Measurements from ENCODE around the gene CRTAC1. TPM values are rescaled to one million over a fixed set of nuclear protein-coding genes. Genes with fewer than 3 reads are reported as not detected.

Gene CRTAC1
- total RNA-seq, 1 experiment from 2014 or later: not detected

DNA sequence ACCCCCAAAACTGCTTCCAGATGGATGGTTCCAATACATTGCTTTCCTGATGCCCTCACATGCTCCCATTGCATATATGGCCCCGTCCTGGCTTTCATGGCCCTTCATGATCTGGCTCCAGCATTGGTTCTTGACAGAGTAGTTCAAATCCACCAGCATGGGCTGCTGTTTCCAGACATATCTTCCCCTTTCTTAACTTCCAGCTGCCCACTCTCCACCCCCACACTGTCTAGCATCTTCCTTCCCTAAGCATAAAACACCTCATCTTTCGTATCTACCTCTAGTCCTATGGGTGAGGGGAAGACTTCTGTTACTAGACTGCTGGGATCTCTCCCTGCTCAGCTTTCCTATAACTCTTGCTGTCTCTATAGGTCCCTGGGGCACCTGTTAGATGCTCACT, 194.0 kb downstream of the CRTAC1 start:
- BruUV-seq (replicated peaks): no TSS peak
- CTCF ChIA-PET: no interaction called here
- no peak for DNase-seq (ENCODE audit: low spot score)
- Histone ChIP-seq H3K27ac (ENCODE audit: low read depth, low read length, poor library complexity, severe bottlenecking) (no peak overlapping the region), H3K4me3 (ENCODE audit: low read depth, low read length, poor library complexity, severe bottlenecking) (no peak overlapping the region), H3K4me1 (ENCODE audit: insufficient read depth, low read length, poor library complexity, severe bottlenecking) (no peaks in the 10 kb centered on the region), H3K27me3 (replicated peaks; ENCODE audit: insufficient read depth, low read depth, low read length, poor library complexity) (peaks cover 3% of the 10 kb centered on the region), H3K9me3 (ENCODE audit: low read depth, low read length, poor library complexity, severe bottlenecking) (no peaks in the 10 kb centered on the region), H3K36me3 (ENCODE audit: insufficient read depth, low read length, poor library complexity, severe bottlenecking) (no peaks in the 10 kb centered on the region)
- TF ChIP-seq EZH2 (IDR thresholded peaks at IDR 0.05; ENCODE audit: borderline replicate concordance, low read depth, low read length, poor library complexity, severe bottlenecking): no peak
- TF ChIP-seq, protein P1, sequence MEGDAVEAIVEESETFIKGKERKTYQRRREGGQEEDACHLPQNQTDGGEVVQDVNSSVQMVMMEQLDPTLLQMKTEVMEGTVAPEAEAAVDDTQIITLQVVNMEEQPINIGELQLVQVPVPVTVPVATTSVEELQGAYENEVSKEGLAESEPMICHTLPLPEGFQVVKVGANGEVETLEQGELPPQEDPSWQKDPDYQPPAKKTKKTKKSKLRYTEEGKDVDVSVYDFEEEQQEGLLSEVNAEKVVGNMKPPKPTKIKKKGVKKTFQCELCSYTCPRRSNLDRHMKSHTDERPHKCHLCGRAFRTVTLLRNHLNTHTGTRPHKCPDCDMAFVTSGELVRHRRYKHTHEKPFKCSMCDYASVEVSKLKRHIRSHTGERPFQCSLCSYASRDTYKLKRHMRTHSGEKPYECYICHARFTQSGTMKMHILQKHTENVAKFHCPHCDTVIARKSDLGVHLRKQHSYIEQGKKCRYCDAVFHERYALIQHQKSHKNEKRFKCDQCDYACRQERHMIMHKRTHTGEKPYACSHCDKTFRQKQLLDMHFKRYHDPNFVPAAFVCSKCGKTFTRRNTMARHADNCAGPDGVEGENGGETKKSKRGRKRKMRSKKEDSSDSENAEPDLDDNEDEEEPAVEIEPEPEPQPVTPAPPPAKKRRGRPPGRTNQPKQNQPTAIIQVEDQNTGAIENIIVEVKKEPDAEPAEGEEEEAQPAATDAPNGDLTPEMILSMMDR (conservative IDR thresholded peaks at IDR 0.05; ENCODE audit: low read depth, low read length): no peak
- intact Hi-C loops (cut with micrococcal nuclease; ENCODE audit: unreplicated experiment): no loop called here
- POLR2A ChIA-PET (ENCODE audit: low non-redundant PET): no interaction called here

DNA sequence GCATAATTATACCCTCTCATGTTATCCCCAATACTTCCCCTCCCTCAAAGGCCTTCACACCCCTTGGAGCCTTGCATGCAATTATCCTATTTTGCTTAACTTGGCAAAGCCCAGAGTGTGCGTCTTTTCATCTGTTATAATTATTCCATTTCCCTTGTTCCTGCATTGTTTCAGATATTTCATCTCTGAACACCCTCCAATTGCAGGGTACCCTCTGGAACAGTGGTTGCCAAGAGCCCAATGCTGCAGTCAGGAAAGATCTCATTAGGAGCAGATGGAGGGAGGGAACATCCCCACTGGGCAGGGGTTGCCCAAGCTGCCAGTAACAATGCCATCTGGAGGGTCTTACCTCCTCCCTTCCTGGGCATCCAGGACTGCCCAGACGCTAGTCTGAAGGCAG, 199.2 kb downstream of the CRTAC1 start:
- Histone ChIP-seq H3K27me3 (replicated peaks; ENCODE audit: insufficient read depth, low read depth, low read length, poor library complexity) (peaks cover 3% of the 10 kb centered on the region), H3K36me3 (ENCODE audit: insufficient read depth, low read length, poor library complexity, severe bottlenecking) (no peaks in the 10 kb centered on the region), H3K4me3 (ENCODE audit: low read depth, low read length, poor library complexity, severe bottlenecking) (no peak overlapping the region), H3K9me3 (ENCODE audit: low read depth, low read length, poor library complexity, severe bottlenecking) (no peaks in the 10 kb centered on the region), H3K4me1 (ENCODE audit: insufficient read depth, low read length, poor library complexity, severe bottlenecking) (no peaks in the 10 kb centered on the region), H3K27ac (ENCODE audit: low read depth, low read length, poor library complexity, severe bottlenecking) (no peak overlapping the region)
- BruUV-seq (replicated peaks): no TSS peak
- no peak for DNase-seq (ENCODE audit: low spot score)
- TF ChIP-seq, protein P1 (conservative IDR thresholded peaks at IDR 0.05; ENCODE audit: low read depth, low read length): no peak
- TF ChIP-seq EZH2 (IDR thresholded peaks at IDR 0.05; ENCODE audit: borderline replicate concordance, low read depth, low read length, poor library complexity, severe bottlenecking): no peak
- CTCF ChIA-PET: no interaction called here
- POLR2A ChIA-PET (ENCODE audit: low non-redundant PET): no interaction called here
- intact Hi-C loops (cut with micrococcal nuclease; ENCODE audit: unreplicated experiment): no loop called here

DNA sequence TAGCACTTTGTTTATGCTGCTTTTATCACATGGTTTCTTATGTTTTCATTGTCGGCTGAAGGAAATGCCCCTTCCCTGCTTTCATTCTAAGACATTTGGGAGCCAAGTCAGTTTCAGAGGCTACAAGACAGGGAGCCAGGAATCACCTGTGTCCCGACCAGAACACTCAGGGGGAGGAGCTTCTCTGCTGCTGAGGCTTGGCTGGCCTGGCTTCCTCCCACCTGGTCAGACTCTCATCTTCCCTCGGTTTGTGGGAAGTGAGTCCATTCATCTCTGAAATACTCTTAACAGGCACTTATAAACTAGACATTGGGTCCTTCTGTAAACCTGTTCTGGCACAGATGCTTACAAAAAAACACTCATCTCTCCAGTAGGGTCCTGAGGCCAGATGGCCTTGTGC, 200.4 kb downstream of the CRTAC1 start:
- intact Hi-C loops (cut with micrococcal nuclease; ENCODE audit: unreplicated experiment): no loop called here
- Histone ChIP-seq H3K4me3 (ENCODE audit: low read depth, low read length, poor library complexity, severe bottlenecking) (no peak overlapping the region), H3K27ac (ENCODE audit: low read depth, low read length, poor library complexity, severe bottlenecking) (no peak overlapping the region), H3K9me3 (ENCODE audit: low read depth, low read length, poor library complexity, severe bottlenecking) (no peaks in the 10 kb centered on the region), H3K36me3 (ENCODE audit: insufficient read depth, low read length, poor library complexity, severe bottlenecking) (no peaks in the 10 kb centered on the region), H3K27me3 (replicated peaks; ENCODE audit: insufficient read depth, low read depth, low read length, poor library complexity) (peaks cover 3% of the 10 kb centered on the region), H3K4me1 (ENCODE audit: insufficient read depth, low read length, poor library complexity, severe bottlenecking) (no peaks in the 10 kb centered on the region)
- BruUV-seq (replicated peaks): no TSS peak
- TF ChIP-seq EZH2 (IDR thresholded peaks at IDR 0.05; ENCODE audit: borderline replicate concordance, low read depth, low read length, poor library complexity, severe bottlenecking): no peak
- TF ChIP-seq, protein P1 (conservative IDR thresholded peaks at IDR 0.05; ENCODE audit: low read depth, low read length): no peak
- CTCF ChIA-PET: no interaction called here
- DNase-seq (ENCODE audit: low spot score): no peak
- POLR2A ChIA-PET (ENCODE audit: low non-redundant PET): no interaction called here
